WTC11 (cell line): ENCODE data around the gene INAFM2. TPM values are rescaled to one million over a fixed set of nuclear protein-coding genes. Genes with fewer than 3 reads are reported as not detected.

Experiments used
- ATAC-seq: fragments of 200-7000 bp; cut with Tn5 transposase; 2 replicates; pipeline ENCODE4 v1.10.0; 2021; ENCODE audit warnings: mild to moderate bottlenecking, moderate library complexity
- CTCF ChIA-PET: fragments of 300-600 bp; sonication (Branson Sonifier 250); formaldehyde crosslinking; loops from one replicate; lab custom pipeline; 2021; ENCODE audit warnings: antibody characterized with exemption; lab: Charles Lee
- POLR2A ChIA-PET: fragments of 350-600 bp; sonication (Branson Sonifier 250); formaldehyde crosslinking; loops from one replicate; lab custom pipeline; 2021; ENCODE audit warnings: antibody characterized with exemption; lab: Charles Lee
- DNase-seq: peaks from one replicate; pipeline ENCODE4 v3.0.0; 2021; ENCODE audit warnings: low spot score
- H3K27ac Mint-ChIP-seq: 2 replicates; pipeline ENCODE4 v1.8.0; 2021; ENCODE audit warnings: mixed read lengths
- H3K27me3 Mint-ChIP-seq: 2 replicates; pipeline ENCODE4 v1.8.0; 2021; ENCODE audit warnings: low read depth, mild to moderate bottlenecking, moderate library complexity, mixed read lengths
- H3K36me3 Mint-ChIP-seq: 2 replicates; pipeline ENCODE4 v1.8.0; 2021; ENCODE audit warnings: mixed read lengths
- H3K4me1 Mint-ChIP-seq: 2 replicates; pipeline ENCODE4 v1.8.0; 2022; ENCODE audit warnings: mixed read lengths
- H3K4me3 Mint-ChIP-seq: 2 replicates; pipeline ENCODE4 v1.8.0; 2021; ENCODE audit warnings: mild to moderate bottlenecking, moderate library complexity, mixed read lengths
- H3K9me3 Mint-ChIP-seq: 2 replicates; pipeline ENCODE4 v1.8.0; 2021; ENCODE audit warnings: mixed read lengths
- ATF1 ChIP-seq: sonication (generic); formaldehyde crosslinking; IDR thresholded peaks from 2 replicates; pipeline ENCODE4 v1.8.1; 2023; ENCODE audit warnings: mild to moderate bottlenecking, moderate library complexity, missing genetic modification reagents
- CREM ChIP-seq: sonication (generic); formaldehyde crosslinking; IDR thresholded peaks from 2 replicates; pipeline ENCODE4 v1.8.1; 2022; ENCODE audit warnings: mild to moderate bottlenecking, missing genetic modification reagents, moderate library complexity
- ESRRA ChIP-seq: sonication (generic); formaldehyde crosslinking; IDR thresholded peaks from 2 replicates; pipeline ENCODE4 v1.8.1; 2022; ENCODE audit warnings: mild to moderate bottlenecking, missing genetic modification reagents, borderline replicate concordance
- GABPB1 ChIP-seq: sonication (generic); formaldehyde crosslinking; IDR thresholded peaks from 2 replicates; pipeline ENCODE4 v1.8.1; 2023; ENCODE audit warnings: mild to moderate bottlenecking, missing genetic modification reagents
- HMGA2 ChIP-seq: fragments of 250-450 bp; sonication (Bioruptor Pico); IDR thresholded peaks from 2 replicates; pipeline ENCODE4 v1.4.0; 2021; ENCODE audit warnings: mild to moderate bottlenecking, moderate library complexity
- IRF2 ChIP-seq: sonication (generic); formaldehyde crosslinking; IDR thresholded peaks from 2 replicates; pipeline ENCODE4 v1.8.0; 2022; ENCODE audit warnings: low read depth, missing genetic modification reagents, borderline replicate concordance
- JAZF1 ChIP-seq: fragments of 250-450 bp; sonication (Bioruptor Pico); IDR thresholded peaks from 2 replicates; pipeline ENCODE4 v1.9.0; 2021; ENCODE audit warnings: moderate library complexity, mild to moderate bottlenecking, inconsistent platforms
- MXD4 ChIP-seq: fragments of 250-450 bp; sonication (Bioruptor Pico); IDR thresholded peaks from 2 replicates; pipeline ENCODE4 v1.8.0; 2021; ENCODE audit warnings: mild to moderate bottlenecking, moderate library complexity, borderline replicate concordance
- MYBL2 ChIP-seq: sonication (generic); formaldehyde crosslinking; IDR thresholded peaks from 2 replicates; pipeline ENCODE4 v1.8.1; 2023; ENCODE audit warnings: mild to moderate bottlenecking, moderate library complexity, missing genetic modification reagents
- RELA ChIP-seq: sonication (generic); formaldehyde crosslinking; IDR thresholded peaks from 2 replicates; pipeline ENCODE4 v1.8.1; 2022; ENCODE audit warnings: missing genetic modification reagents, mild to moderate bottlenecking, borderline replicate concordance
- SMAD3 ChIP-seq: sonication (generic); formaldehyde crosslinking; IDR thresholded peaks from 2 replicates; pipeline ENCODE4 v1.8.0; 2022; ENCODE audit warnings: missing genetic modification reagents, mild to moderate bottlenecking, borderline replicate concordance
- TEAD1 ChIP-seq: sonication (generic); formaldehyde crosslinking; IDR thresholded peaks from 2 replicates; pipeline ENCODE4 v1.8.0; 2022; ENCODE audit warnings: mild to moderate bottlenecking, missing genetic modification reagents
- ZNF121 ChIP-seq: sonication (generic); formaldehyde crosslinking; IDR thresholded peaks from 2 replicates; pipeline ENCODE4 v1.8.0; 2023; ENCODE audit warnings: missing genetic modification reagents
- ZNF317 ChIP-seq: sonication (generic); formaldehyde crosslinking; IDR thresholded peaks from 2 replicates; pipeline ENCODE4 v1.8.1; 2023; ENCODE audit warnings: low read depth, mild to moderate bottlenecking, moderate library complexity, missing genetic modification reagents, borderline replicate concordance
- ZNF396 ChIP-seq: fragments of 250-450 bp; sonication (Bioruptor Pico); IDR thresholded peaks from 2 replicates; pipeline ENCODE4 v1.8.0; 2021; ENCODE audit warnings: mild to moderate bottlenecking, moderate library complexity, borderline replicate concordance
- ZNF416 ChIP-seq: fragments of 250-450 bp; sonication (Bioruptor Pico); IDR thresholded peaks from 2 replicates; pipeline ENCODE4 v1.9.0; 2021; ENCODE audit warnings: mild to moderate bottlenecking, inconsistent platforms
- ZNF671 ChIP-seq: fragments of 250-450 bp; sonication (Bioruptor Pico); IDR thresholded peaks from 2 replicates; pipeline ENCODE4 v1.8.0; 2021; ENCODE audit warnings: mild to moderate bottlenecking
- total RNA-seq: library from RNA; stranded (reverse); gene quantifications from 3 replicates; pipeline ENCODE4 v1.2.3, GENCODE V29; 2021
- TF ChIP-seq, protein P1 (sequence below): sonication (generic); formaldehyde crosslinking; IDR thresholded peaks from 2 replicates; pipeline ENCODE4 v1.8.1; 2023; ENCODE audit warnings: mild to moderate bottlenecking, missing genetic modification reagents, borderline replicate concordance
- TF ChIP-seq, protein P2 (sequence below): sonication (generic); formaldehyde crosslinking; IDR thresholded peaks from 2 replicates; pipeline ENCODE4 v1.8.1; 2023; ENCODE audit warnings: mild to moderate bottlenecking, missing genetic modification reagents
- TF ChIP-seq, protein P3 (sequence below): sonication (generic); formaldehyde crosslinking; IDR thresholded peaks from 2 replicates; pipeline ENCODE4 v1.8.1; 2023; ENCODE audit warnings: mild to moderate bottlenecking, missing genetic modification reagents

The INAFM2 gene
- total RNA-seq, 1 experiment from 2014 or later: 34.2 TPM

GRCh38 chr15:40329804-40330203, 6.3 kb downstream of the INAFM2 start (continued):
- TF ChIP-seq, protein P1, sequence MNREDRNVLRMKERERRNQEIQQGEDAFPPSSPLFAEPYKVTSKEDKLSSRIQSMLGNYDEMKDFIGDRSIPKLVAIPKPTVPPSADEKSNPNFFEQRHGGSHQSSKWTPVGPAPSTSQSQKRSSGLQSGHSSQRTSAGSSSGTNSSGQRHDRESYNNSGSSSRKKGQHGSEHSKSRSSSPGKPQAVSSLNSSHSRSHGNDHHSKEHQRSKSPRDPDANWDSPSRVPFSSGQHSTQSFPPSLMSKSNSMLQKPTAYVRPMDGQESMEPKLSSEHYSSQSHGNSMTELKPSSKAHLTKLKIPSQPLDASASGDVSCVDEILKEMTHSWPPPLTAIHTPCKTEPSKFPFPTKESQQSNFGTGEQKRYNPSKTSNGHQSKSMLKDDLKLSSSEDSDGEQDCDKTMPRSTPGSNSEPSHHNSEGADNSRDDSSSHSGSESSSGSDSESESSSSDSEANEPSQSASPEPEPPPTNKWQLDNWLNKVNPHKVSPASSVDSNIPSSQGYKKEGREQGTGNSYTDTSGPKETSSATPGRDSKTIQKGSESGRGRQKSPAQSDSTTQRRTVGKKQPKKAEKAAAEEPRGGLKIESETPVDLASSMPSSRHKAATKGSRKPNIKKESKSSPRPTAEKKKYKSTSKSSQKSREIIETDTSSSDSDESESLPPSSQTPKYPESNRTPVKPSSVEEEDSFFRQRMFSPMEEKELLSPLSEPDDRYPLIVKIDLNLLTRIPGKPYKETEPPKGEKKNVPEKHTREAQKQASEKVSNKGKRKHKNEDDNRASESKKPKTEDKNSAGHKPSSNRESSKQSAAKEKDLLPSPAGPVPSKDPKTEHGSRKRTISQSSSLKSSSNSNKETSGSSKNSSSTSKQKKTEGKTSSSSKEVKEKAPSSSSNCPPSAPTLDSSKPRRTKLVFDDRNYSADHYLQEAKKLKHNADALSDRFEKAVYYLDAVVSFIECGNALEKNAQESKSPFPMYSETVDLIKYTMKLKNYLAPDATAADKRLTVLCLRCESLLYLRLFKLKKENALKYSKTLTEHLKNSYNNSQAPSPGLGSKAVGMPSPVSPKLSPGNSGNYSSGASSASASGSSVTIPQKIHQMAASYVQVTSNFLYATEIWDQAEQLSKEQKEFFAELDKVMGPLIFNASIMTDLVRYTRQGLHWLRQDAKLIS (CRISPR knock-in tag): no peak
- TF ChIP-seq ESRRA (CRISPR knock-in tag) (no peak), ZNF121 (CRISPR knock-in tag) (no peak), HMGA2 (no peak), MXD4 (CRISPR knock-in tag) (no peak), IRF2 (CRISPR knock-in tag) (no peak), ATF1 (no peak), ZNF396 (CRISPR knock-in tag) (no peak), ZNF317 (no peak), MYBL2 (CRISPR knock-in tag) (no peak), ZNF671 (CRISPR knock-in tag) (no peak), ZNF416 (CRISPR knock-in tag) (no peak)
- TF ChIP-seq, protein P2, sequence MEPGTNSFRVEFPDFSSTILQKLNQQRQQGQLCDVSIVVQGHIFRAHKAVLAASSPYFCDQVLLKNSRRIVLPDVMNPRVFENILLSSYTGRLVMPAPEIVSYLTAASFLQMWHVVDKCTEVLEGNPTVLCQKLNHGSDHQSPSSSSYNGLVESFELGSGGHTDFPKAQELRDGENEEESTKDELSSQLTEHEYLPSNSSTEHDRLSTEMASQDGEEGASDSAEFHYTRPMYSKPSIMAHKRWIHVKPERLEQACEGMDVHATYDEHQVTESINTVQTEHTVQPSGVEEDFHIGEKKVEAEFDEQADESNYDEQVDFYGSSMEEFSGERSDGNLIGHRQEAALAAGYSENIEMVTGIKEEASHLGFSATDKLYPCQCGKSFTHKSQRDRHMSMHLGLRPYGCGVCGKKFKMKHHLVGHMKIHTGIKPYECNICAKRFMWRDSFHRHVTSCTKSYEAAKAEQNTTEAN (CRISPR knock-in tag): no peak
- TF ChIP-seq, all 79 proteins: peak for 0

DNA sequence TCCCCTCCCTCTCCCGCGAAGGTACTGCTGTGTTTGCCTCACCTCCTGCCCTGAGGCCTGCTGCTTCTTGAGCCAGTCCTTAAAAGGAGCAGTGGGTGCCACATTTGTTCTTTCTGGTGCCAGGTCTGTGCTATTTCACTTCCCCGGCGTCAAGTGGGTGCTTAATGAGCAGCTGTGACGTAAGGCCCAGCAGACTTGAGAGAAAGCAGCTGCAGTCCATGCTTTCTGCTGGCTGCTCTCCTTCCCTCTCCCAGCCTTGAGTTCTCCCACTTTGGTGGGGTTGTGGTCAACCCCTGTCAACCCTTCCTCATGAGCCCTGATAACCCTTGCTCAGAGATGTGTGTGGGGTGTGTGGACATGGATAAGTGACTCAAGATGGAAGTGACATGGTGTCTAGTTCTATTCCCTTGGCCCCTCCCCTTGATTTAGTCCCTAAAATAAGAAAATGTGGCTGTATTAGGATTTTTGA, 6.9 kb downstream of the INAFM2 start:
- ATAC-seq (no peak), DNase-seq (no peak)
- no peak for TF ChIP-seq RELA
- no peak for TF ChIP-seq CREM (CRISPR knock-in tag)
- TF ChIP-seq TEAD1: no peak
- TF ChIP-seq, protein P3, sequence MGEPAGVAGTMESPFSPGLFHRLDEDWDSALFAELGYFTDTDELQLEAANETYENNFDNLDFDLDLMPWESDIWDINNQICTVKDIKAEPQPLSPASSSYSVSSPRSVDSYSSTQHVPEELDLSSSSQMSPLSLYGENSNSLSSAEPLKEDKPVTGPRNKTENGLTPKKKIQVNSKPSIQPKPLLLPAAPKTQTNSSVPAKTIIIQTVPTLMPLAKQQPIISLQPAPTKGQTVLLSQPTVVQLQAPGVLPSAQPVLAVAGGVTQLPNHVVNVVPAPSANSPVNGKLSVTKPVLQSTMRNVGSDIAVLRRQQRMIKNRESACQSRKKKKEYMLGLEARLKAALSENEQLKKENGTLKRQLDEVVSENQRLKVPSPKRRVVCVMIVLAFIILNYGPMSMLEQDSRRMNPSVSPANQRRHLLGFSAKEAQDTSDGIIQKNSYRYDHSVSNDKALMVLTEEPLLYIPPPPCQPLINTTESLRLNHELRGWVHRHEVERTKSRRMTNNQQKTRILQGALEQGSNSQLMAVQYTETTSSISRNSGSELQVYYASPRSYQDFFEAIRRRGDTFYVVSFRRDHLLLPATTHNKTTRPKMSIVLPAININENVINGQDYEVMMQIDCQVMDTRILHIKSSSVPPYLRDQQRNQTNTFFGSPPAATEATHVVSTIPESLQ: no peak
- no peak for TF ChIP-seq SMAD3 (CRISPR knock-in tag)
- TF ChIP-seq JAZF1 (CRISPR knock-in tag): no peak
- TF ChIP-seq GABPB1 (CRISPR knock-in tag): no peak
- no peak for TF ChIP-seq ZNF671 (CRISPR knock-in tag)
- no peak for TF ChIP-seq ZNF416 (CRISPR knock-in tag)
- Mint-ChIP-seq H3K27me3 (peaks cover under 1% of the 10 kb centered on the region; the same call in 1 of the 2 replicates), H3K27ac (no peak overlapping the region), H3K4me1 (peaks cover 55% of the 10 kb centered on the region), H3K4me3 (no peak overlapping the region), H3K36me3 (peaks cover 15% of the 10 kb centered on the region; the same call in 1 of the 2 replicates), H3K9me3 (no peaks in the 10 kb centered on the region)
- CTCF ChIA-PET: interaction anchor here (1.6 to 8.3 kb wide), 5 partner anchors 8 to 91 kb away, joined by 3 to 234 read pairs (median 27); partner anchors contain the start of gene CCDC9B
- POLR2A ChIA-PET: no interaction called here
